G401.6 (cell line): ENCODE results near the gene CTAG1A.
"Not testable (repeated sequence)": the region's sequence is repeated elsewhere in the genome, so short reads cannot be mapped to it uniquely, and the experiment has no call there.

Source experiments
- FAIRE-seq: peaks from 2 replicates; lab custom pipeline; 2012; peaks lifted over from hg19 to GRCh38; lab: Jason Lieb, UNC

CTAG1A gene

GRCh38 chrX:154573061-154573460, 11.9 kb upstream of the CTAG1A start:
- not testable (repeated sequence) for FAIRE-seq

GRCh38 chrX:154575076-154575475, 9.9 kb upstream of the CTAG1A start:
- FAIRE-seq = peak; percentile 87

- not testable (repeated sequence) for FAIRE-seq
Observed at GRCh38 chrX:154582994-154583393, 1.9 kb upstream of the CTAG1A start.

- FAIRE-seq = peak; percentile 96
Observed at GRCh38 chrX:154590415-154590814, 5.5 kb downstream of the CTAG1A start.

- no peak for FAIRE-seq
Observed at GRCh38 chrX:154592505-154592904, 7.6 kb downstream of the CTAG1A start.

GRCh38 chrX:154593201-154593600, 8.3 kb downstream of the CTAG1A start:
- FAIRE-seq = no peak

- FAIRE-seq = no peak
Observed at GRCh38 chrX:154594491-154594890, 9.6 kb downstream of the CTAG1A start.

GRCh38 chrX:154595559-154596249, 10.8 kb downstream of the CTAG1A start:
- no peak for FAIRE-seq

GRCh38 chrX:154596290-154596929, 11.5 kb downstream of the CTAG1A start:
- FAIRE-seq = no peak

GRCh38 chrX:154597221-154597620, 12.3 kb downstream of the CTAG1A start:
- no peak for FAIRE-seq

GRCh38 chrX:154598656-154599055, 13.7 kb downstream of the CTAG1A start:
- FAIRE-seq = no peak

- FAIRE-seq = no peak
Observed at GRCh38 chrX:154599531-154599930, 14.6 kb downstream of the CTAG1A start.

GRCh38 chrX:154600759-154601374, 15.9 kb downstream of the CTAG1A start:
- no peak for FAIRE-seq

GRCh38 chrX:154602226-154602625, 17.3 kb downstream of the CTAG1A start:
- no peak for FAIRE-seq

- no peak for FAIRE-seq
Observed at GRCh38 chrX:154602766-154603437, 18.0 kb downstream of the CTAG1A start.

- FAIRE-seq = no peak
Observed at GRCh38 chrX:154603438-154604430, 18.8 kb downstream of the CTAG1A start.

- no peak for FAIRE-seq
Observed at GRCh38 chrX:154605566-154605965, 20.6 kb downstream of the CTAG1A start.

- no peak for FAIRE-seq
Observed at GRCh38 chrX:154607370-154607769, 22.4 kb downstream of the CTAG1A start.

GRCh38 chrX:154607976-154608375, 23.0 kb downstream of the CTAG1A start:
- FAIRE-seq = not testable (repeated sequence)

- FAIRE-seq = not testable (repeated sequence)
Observed at GRCh38 chrX:154608823-154609222, 23.9 kb downstream of the CTAG1A start.

- not testable (repeated sequence) for FAIRE-seq
Observed at GRCh38 chrX:154611146-154611545, 26.2 kb downstream of the CTAG1A start.

- peak; percentile 91 for FAIRE-seq
Observed at GRCh38 chrX:154613586-154613985, 28.7 kb downstream of the CTAG1A start.
